SK-N-SH (cell line): ENCODE results near the gene C12orf50.

Experiments
- CTCF ChIP-seq: fragments of 200-600 bp; sonication (generic); IDR thresholded peaks from 2 replicates; pipeline ENCODE4 v1.6.1; 2017; ENCODE audit warnings: antibody characterized with exemption, mild to moderate bottlenecking, moderate library complexity
- EP300 ChIP-seq, 2 experiments: IDR thresholded peaks; 2 replicates each; pipeline versions ENCODE4 v1.4.0 to v1.6.1; 2012; ENCODE audit warnings: borderline replicate concordance in 1 of 2, low read depth in 1 of 2, low read length in 1 of 2
- GABPA ChIP-seq: IDR thresholded peaks from 2 replicates; pipeline ENCODE4 v1.4.0; 2012; ENCODE audit warnings: low read depth, mild to moderate bottlenecking
- PBX3 ChIP-seq: IDR thresholded peaks from 2 replicates; pipeline ENCODE4; 2012
- POLR2AphosphoS5 ChIP-seq: IDR thresholded peaks from 2 replicates; pipeline ENCODE4 v1.6.1; 2012; ENCODE audit warnings: low read depth, low read length
- REST ChIP-seq: IDR thresholded peaks from 2 replicates; pipeline ENCODE4 v1.6.1; 2012; ENCODE audit warnings: mild to moderate bottlenecking, low read depth, low read length, moderate library complexity
- TAF1 ChIP-seq: IDR thresholded peaks from 2 replicates; pipeline ENCODE4 v1.6.1; 2012; ENCODE audit warnings: low read depth, mild to moderate bottlenecking, low read length, moderate library complexity, borderline replicate concordance
- USF1 ChIP-seq: IDR thresholded peaks from 2 replicates; pipeline ENCODE4 v1.4.0; 2012; ENCODE audit warnings: low read depth, borderline replicate concordance

GRCh38 chr12:87943023-87943422 lies 86.2 kb downstream of the C12orf50 start:
- TF ChIP-seq EP300 (IDR thresholded peaks at IDR 0.05; ENCODE audit: borderline replicate concordance in 1 of 2, low read depth in 1 of 2, low read length in 1 of 2) = no peak
- TF ChIP-seq USF1 = no peak
- TF ChIP-seq CTCF = no peak
- no peak for TF ChIP-seq POLR2AphosphoS5
- TF ChIP-seq GABPA = no peak
- TF ChIP-seq TAF1 = no peak
- TF ChIP-seq PBX3 = no peak
- TF ChIP-seq REST = no peak
